ENCODE results near the gene SEMA3G.

The SEMA3G gene

DNA sequence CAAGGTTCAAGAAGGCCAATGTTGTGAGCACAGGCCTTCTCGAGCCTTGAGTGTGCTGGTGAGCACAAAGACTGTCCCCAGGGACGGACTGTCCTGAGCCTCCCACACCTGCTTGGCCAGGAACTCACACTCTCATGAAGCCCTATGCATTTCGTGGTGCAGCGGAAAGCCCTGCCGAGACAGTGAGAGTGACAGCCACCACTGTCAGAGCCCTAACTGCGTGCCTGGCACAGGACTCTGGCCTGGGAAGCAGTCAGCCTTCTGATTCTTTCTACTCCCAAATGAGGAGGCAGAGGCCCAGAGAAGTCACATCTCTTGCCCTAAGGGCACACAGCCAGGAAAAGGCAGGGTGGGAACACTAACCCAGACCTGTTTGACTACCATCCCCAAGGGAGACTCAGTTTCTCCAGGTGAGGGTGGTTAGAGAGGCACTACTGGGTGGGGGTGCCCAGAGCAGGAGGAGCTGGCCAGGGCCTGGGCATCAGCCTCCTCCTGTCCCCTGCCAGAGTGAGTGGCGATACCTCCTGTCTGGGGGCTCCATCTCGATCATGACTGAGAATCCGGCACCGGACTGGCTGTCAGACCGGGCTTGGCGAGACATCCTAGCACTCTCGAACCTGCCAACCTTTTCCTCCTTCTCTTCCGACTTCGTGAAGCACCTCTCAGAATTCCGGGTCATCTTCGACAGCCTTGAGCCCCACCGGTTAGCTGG, 50.8 kb downstream of the SEMA3G start:
- no peak overlapping the region for H3K27ac ChIP-seq (ENCODE audit: low read depth, low read length)
- no peak overlapping the region for H3K4me3 ChIP-seq (ENCODE audit: low read length)
- no peaks in the 10 kb centered on the region for H3K9me2 ChIP-seq (replicated peaks; ENCODE audit: control insufficient read depth, low read length)
- H3K4me2 ChIP-seq (ENCODE audit: low read length), result no peak overlapping the region
- H3K27me3 ChIP-seq (ENCODE audit: control insufficient read depth, low read length), result no peaks in the 10 kb centered on the region
- no peaks in the 10 kb centered on the region for H3K79me2 ChIP-seq (ENCODE audit: control insufficient read depth, low read length)
- H3K4me1 ChIP-seq (ENCODE audit: control insufficient read depth, low read length), result no peaks in the 10 kb centered on the region
- no peaks in the 10 kb centered on the region for H3K36me3 ChIP-seq (ENCODE audit: control insufficient read depth, low read length)
- H4K20me1 ChIP-seq (ENCODE audit: control insufficient read depth, insufficient read depth, low read depth, low read length), result no peaks in the 10 kb centered on the region
- H3K9me3 ChIP-seq (ENCODE audit: control insufficient read depth, insufficient read depth, low read length), result no peaks in the 10 kb centered on the region
- TF ChIP-seq EZH2phosphoT487 (IDR thresholded peaks at IDR 0.05; ENCODE audit: borderline replicate concordance, low read length), result no peak
- TF ChIP-seq, protein P1, sequence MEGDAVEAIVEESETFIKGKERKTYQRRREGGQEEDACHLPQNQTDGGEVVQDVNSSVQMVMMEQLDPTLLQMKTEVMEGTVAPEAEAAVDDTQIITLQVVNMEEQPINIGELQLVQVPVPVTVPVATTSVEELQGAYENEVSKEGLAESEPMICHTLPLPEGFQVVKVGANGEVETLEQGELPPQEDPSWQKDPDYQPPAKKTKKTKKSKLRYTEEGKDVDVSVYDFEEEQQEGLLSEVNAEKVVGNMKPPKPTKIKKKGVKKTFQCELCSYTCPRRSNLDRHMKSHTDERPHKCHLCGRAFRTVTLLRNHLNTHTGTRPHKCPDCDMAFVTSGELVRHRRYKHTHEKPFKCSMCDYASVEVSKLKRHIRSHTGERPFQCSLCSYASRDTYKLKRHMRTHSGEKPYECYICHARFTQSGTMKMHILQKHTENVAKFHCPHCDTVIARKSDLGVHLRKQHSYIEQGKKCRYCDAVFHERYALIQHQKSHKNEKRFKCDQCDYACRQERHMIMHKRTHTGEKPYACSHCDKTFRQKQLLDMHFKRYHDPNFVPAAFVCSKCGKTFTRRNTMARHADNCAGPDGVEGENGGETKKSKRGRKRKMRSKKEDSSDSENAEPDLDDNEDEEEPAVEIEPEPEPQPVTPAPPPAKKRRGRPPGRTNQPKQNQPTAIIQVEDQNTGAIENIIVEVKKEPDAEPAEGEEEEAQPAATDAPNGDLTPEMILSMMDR (IDR thresholded peaks at IDR 0.05; ENCODE audit: low read depth, low read length, poor library complexity, severe bottlenecking), result no peak
- no peaks in the 10 kb centered on the region for H3F3A ChIP-seq (ENCODE audit: control insufficient read depth, insufficient read depth)

DNA sequence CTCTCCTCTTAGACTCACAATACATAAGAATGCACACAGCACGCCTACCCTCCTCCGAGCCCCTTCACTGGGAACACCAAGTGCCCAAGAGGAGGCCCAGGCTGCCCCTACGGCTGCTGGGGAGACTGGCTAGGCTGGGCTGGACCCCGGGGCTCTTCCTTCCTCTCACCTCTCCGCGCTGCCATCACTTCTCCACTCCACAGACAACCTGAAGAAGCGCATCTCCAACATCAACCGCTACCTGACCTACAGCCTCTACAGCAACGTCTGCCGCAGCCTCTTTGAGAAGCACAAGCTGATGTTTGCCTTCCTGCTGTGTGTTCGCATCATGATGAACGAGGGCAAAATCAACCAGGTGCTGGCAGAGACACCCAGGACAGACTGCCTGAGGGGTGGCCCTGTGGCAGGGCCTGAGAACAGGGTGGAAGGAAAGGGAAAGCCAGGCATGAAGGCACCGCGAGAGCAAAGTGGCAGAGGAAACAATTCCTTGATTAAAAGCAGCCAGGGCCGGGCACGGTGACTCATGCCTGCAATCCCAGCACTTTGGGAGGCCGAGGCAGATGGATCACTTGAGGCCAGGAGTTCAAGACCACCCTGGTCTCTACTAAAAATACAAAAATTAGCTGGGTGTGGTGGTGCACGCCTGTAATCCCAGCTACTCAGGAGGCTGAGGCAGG, 51.6 kb downstream of the SEMA3G start:
- Histone ChIP-seq H3F3A (ENCODE audit: control insufficient read depth, insufficient read depth) (no peaks in the 10 kb centered on the region), H3K9me2 (replicated peaks; ENCODE audit: control insufficient read depth, low read length) (no peaks in the 10 kb centered on the region), H3K36me3 (ENCODE audit: control insufficient read depth, low read length) (no peaks in the 10 kb centered on the region)

DNA sequence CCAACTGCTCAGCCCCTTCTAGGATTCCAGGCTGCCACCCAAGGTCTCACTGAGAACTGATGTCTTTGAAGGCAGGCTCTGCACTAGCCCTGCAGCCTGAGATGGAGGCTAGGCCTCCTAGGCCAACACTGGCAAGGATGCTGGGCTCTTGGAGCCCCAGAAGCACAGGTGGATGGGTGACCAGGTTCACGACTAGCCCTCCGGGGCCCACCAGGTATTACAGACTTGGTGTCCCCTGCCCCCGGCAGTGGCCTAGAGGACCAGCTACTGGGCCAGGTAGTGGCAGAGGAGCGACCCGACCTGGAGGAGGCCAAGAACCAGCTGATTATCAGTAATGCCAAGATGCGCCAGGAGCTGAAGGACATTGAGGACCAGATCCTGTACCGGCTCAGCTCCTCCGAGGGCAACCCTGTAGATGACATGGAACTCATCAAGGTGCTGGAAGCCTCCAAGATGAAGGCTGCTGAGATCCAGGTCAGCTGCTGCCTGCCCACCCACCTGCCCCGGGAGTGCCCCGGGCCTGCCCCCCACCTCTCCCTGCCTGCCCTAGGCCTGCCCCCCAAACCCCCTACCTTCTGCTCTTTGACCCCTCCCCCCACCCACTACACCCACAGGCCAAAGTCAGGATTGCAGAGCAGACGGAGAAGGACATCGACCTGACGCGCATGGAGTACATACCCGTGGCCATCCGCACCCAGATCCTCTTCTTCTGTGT, 52.5 kb downstream of the SEMA3G start:
- Histone ChIP-seq H3K79me2 (ENCODE audit: control insufficient read depth, low read length) (no peaks in the 10 kb centered on the region), H3K9me3 (ENCODE audit: control insufficient read depth, insufficient read depth, low read length) (no peaks in the 10 kb centered on the region), H3K4me1 (ENCODE audit: control insufficient read depth, low read length) (no peaks in the 10 kb centered on the region), H3K27me3 (ENCODE audit: control insufficient read depth, low read length) (no peaks in the 10 kb centered on the region), H3K36me3 (ENCODE audit: control insufficient read depth, low read length) (no peaks in the 10 kb centered on the region), H3K4me2 (ENCODE audit: low read length) (no peak overlapping the region), H3K27ac (ENCODE audit: low read depth, low read length) (no peak overlapping the region), H3F3A (ENCODE audit: control insufficient read depth, insufficient read depth) (no peaks in the 10 kb centered on the region), H4K20me1 (ENCODE audit: control insufficient read depth, insufficient read depth, low read depth, low read length) (no peaks in the 10 kb centered on the region), H3K4me3 (ENCODE audit: low read length) (no peak overlapping the region), H3K9me2 (replicated peaks; ENCODE audit: control insufficient read depth, low read length) (no peaks in the 10 kb centered on the region)
- TF ChIP-seq EZH2phosphoT487 (IDR thresholded peaks at IDR 0.05; ENCODE audit: borderline replicate concordance, low read length), result no peak
- TF ChIP-seq, protein P1 (IDR thresholded peaks at IDR 0.05; ENCODE audit: low read depth, low read length, poor library complexity, severe bottlenecking), result no peak

More for the DNA sequence above, 51.6 kb downstream of the SEMA3G start:
- H3K79me2 ChIP-seq (ENCODE audit: control insufficient read depth, low read length), result no peaks in the 10 kb centered on the region
- no peaks in the 10 kb centered on the region for H3K4me1 ChIP-seq (ENCODE audit: control insufficient read depth, low read length)
- no peaks in the 10 kb centered on the region for H3K27me3 ChIP-seq (ENCODE audit: control insufficient read depth, low read length)
- H3K27ac ChIP-seq (ENCODE audit: low read depth, low read length), result no peak overlapping the region
- no peak overlapping the region for H3K4me3 ChIP-seq (ENCODE audit: low read length)
- TF ChIP-seq, protein P1 (IDR thresholded peaks at IDR 0.05; ENCODE audit: low read depth, low read length, poor library complexity, severe bottlenecking), result no peak
- TF ChIP-seq EZH2phosphoT487 (IDR thresholded peaks at IDR 0.05; ENCODE audit: borderline replicate concordance, low read length), result no peak
- H3K4me2 ChIP-seq (ENCODE audit: low read length), result no peak overlapping the region
- no peaks in the 10 kb centered on the region for H4K20me1 ChIP-seq (ENCODE audit: control insufficient read depth, insufficient read depth, low read depth, low read length)
- H3K9me3 ChIP-seq (ENCODE audit: control insufficient read depth, insufficient read depth, low read length), result no peaks in the 10 kb centered on the region
